Heart left ventricle (tissue), 16 donors: Measurements from ENCODE around the gene SSR1. TPM values are rescaled to one million over a fixed set of nuclear protein-coding genes. Genes with fewer than 3 reads are reported as not detected.

Experiments used
- ATAC-seq, 4 donors: fragments of 200-7000 bp; cut with Tn5 transposase; one replicate each; pipeline ENCODE4 v1.9.1; 2020 to 2022; ENCODE audit warnings: moderate library complexity in 4 of 4, mild to moderate bottlenecking in 3 of 4, moderate number of reproducible peaks in 1 of 4
- DNase-seq, 5 donors: peaks; one replicate each; pipeline ENCODE4 v3.0.0-alpha.2; 2020
- H3K27ac ChIP-seq, 12 donors: fragments of 200-600 bp; sonication (generic) in 4 of 12; one replicate each; pipeline versions ENCODE4 v1.5.0 to v1.8.0; 2016 to 2022; ENCODE audit warnings: mild to moderate bottlenecking in 2 of 12
- H3K27me3 ChIP-seq, 9 donors: fragments of 200-600 bp; sonication (generic) in 2 of 9; one replicate each; pipeline versions ENCODE4 v1.5.1 to v1.8.0; 2016 to 2022; ENCODE audit warnings: mild to moderate bottlenecking in 3 of 9
- H3K36me3 ChIP-seq, 9 donors: fragments of 200-600 bp; sonication (generic) in 2 of 9; one replicate each; pipeline versions ENCODE4 v1.5.0 to v1.8.0; 2018 to 2022; ENCODE audit warnings: mild to moderate bottlenecking in 2 of 9
- H3K4me1 ChIP-seq, 12 donors: fragments of 200-600 bp; sonication (generic) in 4 of 12; one replicate each; pipeline versions ENCODE4 v1.5.0 to v1.8.0; 2016 to 2022; ENCODE audit warnings: mild to moderate bottlenecking in 3 of 12
- H3K4me3 ChIP-seq, 12 donors: fragments of 200-600 bp; sonication (generic) in 4 of 12; one replicate each; pipeline versions ENCODE4 v1.5.0 to v1.8.0; 2017 to 2022; ENCODE audit warnings: mild to moderate bottlenecking in 9 of 12, moderate library complexity in 4 of 12
- H3K9me3 ChIP-seq, 12 donors: fragments of 200-600 bp; sonication (generic) in 4 of 12; one replicate each; pipeline versions ENCODE4 v1.5.0 to v1.8.0; 2016 to 2022; ENCODE audit warnings: mild to moderate bottlenecking in 1 of 12
- CTCF ChIP-seq, 12 donors: fragments of 200-600 bp; sonication (generic) in 4 of 12; IDR thresholded peaks; one replicate each; pipeline versions ENCODE4 v1.5.0 to v1.8.0; 2018 to 2022; ENCODE audit warnings: antibody characterized with exemption in 12 of 12, mild to moderate bottlenecking in 5 of 12
- POLR2A ChIP-seq, 2 donors: fragments of 450-650 bp; IDR thresholded peaks; one replicate each; pipeline ENCODE4 v1.6.1; 2017; ENCODE audit warnings: antibody characterized with exemption in 2 of 2, mild to moderate bottlenecking in 2 of 2, moderate library complexity in 2 of 2
- WGBS, 4 donors: extraction: QIAGEN DNeasy Blood & Tissue Kit in 2 of 4; methylation state at CpG; one replicate each; pipeline versions ENCODE4 v1.1.5 to v1.1.7; 2013 to 2018; 5-methylcytosine and 5-hydroxymethylcytosine counted together
- intact Hi-C, 10 donors: fragments of 100-400 bp; cut with DNase I; formaldehyde crosslinking; loops; one replicate each; pipeline versions ENCODE4 v1.11.1 to v1.14.2; 2022
- polyA plus RNA-seq, 2 donors: library from polyadenylated mRNA; stranded (reverse); fragments of 200-250 nt; gene quantifications; one replicate each; pipeline ENCODE4 v1.2.3, GENCODE V29; 2013
- total RNA-seq, 9 donors: library from RNA; depleted of rRNA in 2 of 9; stranded (reverse); fragments of >200 nt in 2 of 9; fragmentation: NEBNext Ultra II Directional in 3 of 9; extraction: Animal tissue kit (Norgen Biotek cat#: 25700) in 3 of 9; gene quantifications; one replicate each; pipeline versions ENCODE4 v1.1.0 to v1.2.4, GENCODE V29; 2016 to 2023
- donor health status: ischemic (EF 13 %, LVEDD 7.1; RV severe dilation, severe dysfunction).
- donor health status: healthy with polysubstance abuse.
- donor health status: DM: no; HTN: yes; CAD: no.
- donor health status: DM: no; HTN: no; CAD: no.
- donor health status: ischemic (EF 25% LVEDD 6.9; RV normal size, moderate dysfunction).
- donor health status: ischemic (EF 25% LVEDD 5.7; RV mildly dilated, moderate dysfunction).
- donor health status: healthy.
- donor health status: DM: yes; HTN: yes; CAD: no.
- donor health status: ischemic (EF 35%, LVEDD 5.7; RV mildly dilated, moderate dysfunction).
- donor health status: nonischemic (EF 11% LVEDD 7.7; RV severe dilation, severe dysfunction).
- donor health status: DM: yes; HTN: yes; CAD: no.
- donor health status: PGD.
- donor health status: ischemic (EF 29% LVEDD 5.4; RV normal size, mild dysfunction).
- donor health status: nonischemic (EF 23%, LVEDD 6.1; RV moderate dilation, normal function).

SSR1 gene
- total and polyA plus RNA-seq, 11 donors = 8.6 to 106 (median 67.9) TPM

- Histone ChIP-seq H3K9me3 (no peaks in the 10 kb centered on the region), H3K36me3 (peaks cover 6 to 100% (median 89%) of the 10 kb centered on the region in 9 donors), H3K27me3 (no peaks in the 10 kb centered on the region), H3K4me1 (peaks cover 0 to 16% (median 6%) of the 10 kb centered on the region in 12 donors), H3K27ac (no peak overlapping the region), H3K4me3 (no peak overlapping the region)
- DNase-seq (no peak), ATAC-seq (no peak)
- WGBS, 4 donors = 95 to 98% (median 97%) methylated on average over 30 to 37 of the region's 37 CpGs
- intact Hi-C loops = loop anchor here in 4 of 10 donors (10.0 kb wide), 4 partner anchors 126 to 326 kb away; partner anchors contain the start of gene RREB1 (in 1 of the 4)
- TF ChIP-seq CTCF (IDR thresholded peaks at IDR 0.05) (no peak), POLR2A (IDR thresholded peaks at IDR 0.05) (no peak)
Observed at GRCh38 chr6:7230956-7231713, 81.9 kb downstream of the SSR1 start.

GRCh38 chr6:7230327-7230691 lies 82.7 kb downstream of the SSR1 start:
- 97 to 100% (median 98%) methylated on average over 30 to 39 of the region's 39 CpGs for WGBS, 4 donors
- Histone ChIP-seq H3K27me3 (no peaks in the 10 kb centered on the region), H3K36me3 (peaks cover 6 to 100% (median 94%) of the 10 kb centered on the region in 9 donors), H3K4me3 (no peak overlapping the region), H3K4me1 (peaks cover 0 to 10% (median under 1%) of the 10 kb centered on the region in 12 donors), H3K9me3 (no peaks in the 10 kb centered on the region), H3K27ac (no peak overlapping the region)
- intact Hi-C loops = loop anchor here in 4 of 10 donors (10.0 kb wide), 4 partner anchors 126 to 326 kb away; partner anchors contain the start of gene RREB1 (in 1 of the 4)
- no peak for ATAC-seq
- no peak for DNase-seq
- TF ChIP-seq POLR2A (IDR thresholded peaks at IDR 0.05) (no peak), CTCF (IDR thresholded peaks at IDR 0.05) (no peak)

GRCh38 chr6:7229376-7230326 lies 83.3 kb downstream of the SSR1 start:
- no peak overlapping the region for H3K4me3 ChIP-seq
- peaks cover 0 to 15% (median 7%) of the 10 kb centered on the region in 12 donors for H3K4me1 ChIP-seq
- TF ChIP-seq CTCF (IDR thresholded peaks at IDR 0.05) (no peak), POLR2A (IDR thresholded peaks at IDR 0.05) (no peak)
- no peaks in the 10 kb centered on the region for H3K9me3 ChIP-seq
- no peak for DNase-seq
- WGBS, 4 donors = 94 to 96% (median 94%) methylated on average over 39 to 62 of the region's 62 CpGs
- intact Hi-C loops = loop anchor here in 7 of 10 donors (10.0 kb wide), 5 partner anchors 115 to 325 kb away; partner anchors contain the start of gene RREB1 (in 2 of the 7)
- no peak overlapping the region for H3K27ac ChIP-seq
- peaks cover 6 to 100% (median 94%) of the 10 kb centered on the region in 9 donors for H3K36me3 ChIP-seq
- ATAC-seq = no peak
- H3K27me3 ChIP-seq = no peaks in the 10 kb centered on the region
